Measurements from ENCODE around the gene TMEM52B. TPM values are rescaled to one million over a fixed set of nuclear protein-coding genes. Genes with fewer than 3 reads are reported as not detected.

The TMEM52B gene
- total and polyA plus RNA-seq, 9 of the 15 experiments (the other 6 are each of a cell fraction or from before 2014, with no cell fraction given), result not detected

GRCh38 chr12:10210225-10210624 lies 31.4 kb downstream of the TMEM52B start:
- DNase-seq (ENCODE audit: extremely low read depth in 1 of 4, low spot score in 3 of 4) (no peak), ATAC-seq (no peak), FAIRE-seq (no peak)
- 75% methylated on average over 9 of the region's 15 CpGs for WGBS (ENCODE audit: insufficient coverage, low coverage, missing lambda C conversion rate)
- ChIA-PET CTCF (ENCODE audit: low intra/inter-chr PET ratio) (no interaction called here), POLR2A (interaction anchor here (0.6 kb wide), 1 partner anchor 549 kb away, joined by 3 read pairs; no protein-coding TSS in a partner anchor)
- no peak overlapping the region for H3K4me3 ChIP-seq
- H3K9ac ChIP-seq (ENCODE audit: insufficient read depth in 1 of 2, low read depth in 2 of 2, low read length in 2 of 2), result no peak overlapping the region
- TF ChIP-seq HNRNPUL1 (IDR thresholded peaks at IDR 0.05; ENCODE audit: low read length), result no peak
- TF ChIP-seq CBX5 (IDR thresholded peaks at IDR 0.05; ENCODE audit: borderline replicate concordance, low read depth), result no peak
- TF ChIP-seq HMGN3 (IDR thresholded peaks at IDR 0.05; ENCODE audit: borderline replicate concordance, extremely low read depth, insufficient read length, low read depth, low read length), result no peak
- no peak for TF ChIP-seq ZNF589 (CRISPR knock-in tag; IDR thresholded peaks at IDR 0.05; ENCODE audit: low read depth)
- TF ChIP-seq TEAD1 (CRISPR knock-in tag; IDR thresholded peaks at IDR 0.05), result no peak
- TF ChIP-seq HMG20B (CRISPR knock-in tag; IDR thresholded peaks at IDR 0.05), result no peak
- no peak for TF ChIP-seq DMBX1 (CRISPR knock-in tag; IDR thresholded peaks at IDR 0.05; ENCODE audit: borderline replicate concordance)
- TF ChIP-seq ZNF217 (CRISPR knock-in tag; IDR thresholded peaks at IDR 0.05), result no peak
- no peak for TF ChIP-seq RREB1 (CRISPR knock-in tag; IDR thresholded peaks at IDR 0.05)
- no peak for TF ChIP-seq SIX5 (IDR thresholded peaks at IDR 0.05; ENCODE audit: borderline replicate concordance in 1 of 2, insufficient read depth in 1 of 2, low read depth in 1 of 2, low read length in 2 of 2)
- no peak for TF ChIP-seq TEAD4 (IDR thresholded peaks at IDR 0.05; ENCODE audit: low read length)
- no peak for TF ChIP-seq TEAD4 (CRISPR knock-in tag; IDR thresholded peaks at IDR 0.05; ENCODE audit: borderline replicate concordance)
- TF ChIP-seq FOXM1 (IDR thresholded peaks at IDR 0.05; ENCODE audit: low read depth), result no peak
- TF ChIP-seq FOXM1 (CRISPR knock-in tag; IDR thresholded peaks at IDR 0.05; ENCODE audit: low read depth), result no peak
- no peak for TF ChIP-seq MEF2D (tag; conservative IDR thresholded peaks at IDR 0.05; ENCODE audit: low read depth)
- no peaks in the 10 kb centered on the region for H4K20me1 ChIP-seq (replicated peaks; ENCODE audit: control insufficient read depth, insufficient read depth, low read length)
- no peak overlapping the region for H2AFZ ChIP-seq (ENCODE audit: low read depth, low read length)
- no peaks in the 10 kb centered on the region for H3K36me3 ChIP-seq (ENCODE audit: control insufficient read depth, insufficient read depth, low read length)
- intact Hi-C loops (cut with micrococcal nuclease) (no loop called here), in situ Hi-C loops (cut with MboI) (no loop called here)
- H3K79me2 ChIP-seq (ENCODE audit: control insufficient read depth, insufficient read depth, low read length), result peaks cover 13% of the 10 kb centered on the region; the same call in 2 of the 3 replicates
- peaks cover 7 to 14% of the 10 kb centered on the region in 2 experiments for H3K4me1 ChIP-seq (replicated peaks in 1 of 2; ENCODE audit: control insufficient read depth in 2 of 2, insufficient read depth in 2 of 2, low read length in 2 of 2)
- H3K9me1 ChIP-seq (ENCODE audit: control insufficient read depth, insufficient read depth, low read length), result no peaks in the 10 kb centered on the region
- no peak overlapping the region for H3K4me2 ChIP-seq (ENCODE audit: insufficient read depth, low read length)
- H3K27me3 ChIP-seq (ENCODE audit: control insufficient read depth in 2 of 2, insufficient read depth in 2 of 2, low read length in 2 of 2), result no peaks in the 10 kb centered on the region
- no peak overlapping the region for H3K27ac ChIP-seq (ENCODE audit: extremely low read depth, low read depth, low read length)
- no TSS peak for BruUV-seq (replicated peaks)
- H3K9me3 ChIP-seq (replicated peaks; ENCODE audit: control insufficient read depth, insufficient read depth, low read depth, low read length), result no peaks in the 10 kb centered on the region

All from K562 (cell line).